ENCODE data around the gene SEZ6L. TPM values are rescaled to one million over a fixed set of nuclear protein-coding genes. Genes with fewer than 3 reads are reported as not detected.

SEZ6L gene
- polyA plus RNA-seq, 1 donor (not counting 4 experiments of a cell fraction or from before 2014, with no cell fraction given): not detected

DNA sequence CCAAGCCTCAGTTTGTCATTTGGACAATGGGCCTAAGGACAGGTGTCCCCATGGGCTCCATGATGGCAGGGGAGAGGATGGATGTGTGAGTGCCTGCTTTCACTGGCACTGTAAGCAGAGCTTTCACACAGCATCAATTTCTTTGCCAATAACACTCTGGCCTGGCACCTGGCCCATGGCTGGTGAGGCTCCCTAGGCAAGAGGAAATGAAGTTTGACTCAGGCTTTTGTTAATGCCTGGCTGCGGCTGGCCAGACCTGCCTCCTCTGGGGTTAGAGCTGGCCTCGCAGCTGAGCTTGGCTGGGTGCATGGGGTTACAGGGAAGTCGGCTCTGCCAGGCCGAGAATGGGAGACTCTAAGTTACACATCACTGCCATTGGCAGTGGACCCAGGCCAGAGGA is 30.0 kb upstream of the SEZ6L start:
- no peak overlapping the region for H3K9ac ChIP-seq (ENCODE audit: control insufficient read depth, extremely low read depth, insufficient read depth, low read length)
- H3K9me1 ChIP-seq (ENCODE audit: control insufficient read depth, extremely low read depth, insufficient read depth, low read length): no peaks in the 10 kb centered on the region
- no peak for FAIRE-seq
- no peaks in the 10 kb centered on the region for H3K4me1 ChIP-seq (ENCODE audit: control insufficient read depth, extremely low read depth, insufficient read depth, low read length)
- no peaks in the 10 kb centered on the region for H3K79me2 ChIP-seq (ENCODE audit: control insufficient read depth, insufficient read depth, low read length)
- H2AFZ ChIP-seq (ENCODE audit: control insufficient read depth, low read length): no peak overlapping the region
- H3K4me3 ChIP-seq (ENCODE audit: control insufficient read depth in 2 of 3, extremely low read depth in 1 of 3, insufficient read depth in 2 of 3, low read depth in 1 of 3, low read length in 3 of 3): no peak overlapping the region
- no peaks in the 10 kb centered on the region for H3K9me3 ChIP-seq (ENCODE audit: control insufficient read depth, low read depth, low read length)
- H3K36me3 ChIP-seq (ENCODE audit: control insufficient read depth in 2 of 2, extremely low read depth in 1 of 2, insufficient read depth in 2 of 2, low read length in 2 of 2): no peaks in the 10 kb centered on the region
- dilution Hi-C loops (cut with MboI; ENCODE audit: extremely low pct_ligation_motif_present, low sequenced_read_pairs): no loop called here
- H3K4me2 ChIP-seq (ENCODE audit: control insufficient read depth, extremely low read depth, insufficient read depth, low read depth, low read length): no peak overlapping the region
- DNase-seq (ENCODE audit: low read depth, low spot score): no peak
- H3K27me3 ChIP-seq (ENCODE audit: control insufficient read depth, extremely low read depth, insufficient read depth, low read length): no peaks in the 10 kb centered on the region
- no peak for TF ChIP-seq EZH2 (IDR thresholded peaks at IDR 0.05; ENCODE audit: low read length)
- TF ChIP-seq, protein P1, sequence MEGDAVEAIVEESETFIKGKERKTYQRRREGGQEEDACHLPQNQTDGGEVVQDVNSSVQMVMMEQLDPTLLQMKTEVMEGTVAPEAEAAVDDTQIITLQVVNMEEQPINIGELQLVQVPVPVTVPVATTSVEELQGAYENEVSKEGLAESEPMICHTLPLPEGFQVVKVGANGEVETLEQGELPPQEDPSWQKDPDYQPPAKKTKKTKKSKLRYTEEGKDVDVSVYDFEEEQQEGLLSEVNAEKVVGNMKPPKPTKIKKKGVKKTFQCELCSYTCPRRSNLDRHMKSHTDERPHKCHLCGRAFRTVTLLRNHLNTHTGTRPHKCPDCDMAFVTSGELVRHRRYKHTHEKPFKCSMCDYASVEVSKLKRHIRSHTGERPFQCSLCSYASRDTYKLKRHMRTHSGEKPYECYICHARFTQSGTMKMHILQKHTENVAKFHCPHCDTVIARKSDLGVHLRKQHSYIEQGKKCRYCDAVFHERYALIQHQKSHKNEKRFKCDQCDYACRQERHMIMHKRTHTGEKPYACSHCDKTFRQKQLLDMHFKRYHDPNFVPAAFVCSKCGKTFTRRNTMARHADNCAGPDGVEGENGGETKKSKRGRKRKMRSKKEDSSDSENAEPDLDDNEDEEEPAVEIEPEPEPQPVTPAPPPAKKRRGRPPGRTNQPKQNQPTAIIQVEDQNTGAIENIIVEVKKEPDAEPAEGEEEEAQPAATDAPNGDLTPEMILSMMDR (optimal IDR thresholded peaks at IDR 0.05 in 1 of 3, IDR thresholded peaks at IDR 0.05 in 1 of 3, conservative IDR thresholded peaks at IDR 0.05 in 1 of 3; ENCODE audit: extremely low read depth in 1 of 3, insufficient read depth in 2 of 3, low read length in 3 of 3): no peak
- no peak overlapping the region for H3K27ac ChIP-seq (ENCODE audit: control insufficient read depth, insufficient read depth, low read length)
- no peaks in the 10 kb centered on the region for H4K20me1 ChIP-seq (ENCODE audit: control insufficient read depth, extremely low read depth, insufficient read depth, low read length)

- TF ChIP-seq EZH2 (IDR thresholded peaks at IDR 0.05; ENCODE audit: low read length): no peak
- TF ChIP-seq, protein P1 (optimal IDR thresholded peaks at IDR 0.05 in 1 of 3, IDR thresholded peaks at IDR 0.05 in 1 of 3, conservative IDR thresholded peaks at IDR 0.05 in 1 of 3; ENCODE audit: extremely low read depth in 1 of 3, insufficient read depth in 2 of 3, low read length in 3 of 3): no peak
- Histone ChIP-seq H3K36me3 (ENCODE audit: control insufficient read depth in 2 of 2, extremely low read depth in 1 of 2, insufficient read depth in 2 of 2, low read length in 2 of 2) (no peaks in the 10 kb centered on the region), H3K4me3 (ENCODE audit: control insufficient read depth in 2 of 3, extremely low read depth in 1 of 3, insufficient read depth in 2 of 3, low read depth in 1 of 3, low read length in 3 of 3) (no peak overlapping the region), H3K4me2 (ENCODE audit: control insufficient read depth, extremely low read depth, insufficient read depth, low read depth, low read length) (no peak overlapping the region), H3K79me2 (ENCODE audit: control insufficient read depth, insufficient read depth, low read length) (no peaks in the 10 kb centered on the region), H3K9me3 (ENCODE audit: control insufficient read depth, low read depth, low read length) (no peaks in the 10 kb centered on the region), H3K27me3 (ENCODE audit: control insufficient read depth, extremely low read depth, insufficient read depth, low read length) (no peaks in the 10 kb centered on the region), H3K9me1 (ENCODE audit: control insufficient read depth, extremely low read depth, insufficient read depth, low read length) (no peaks in the 10 kb centered on the region), H2AFZ (ENCODE audit: control insufficient read depth, low read length) (no peak overlapping the region), H4K20me1 (ENCODE audit: control insufficient read depth, extremely low read depth, insufficient read depth, low read length) (no peaks in the 10 kb centered on the region), H3K9ac (ENCODE audit: control insufficient read depth, extremely low read depth, insufficient read depth, low read length) (no peak overlapping the region), H3K27ac (ENCODE audit: control insufficient read depth, insufficient read depth, low read length) (no peak overlapping the region), H3K4me1 (ENCODE audit: control insufficient read depth, extremely low read depth, insufficient read depth, low read length) (no peaks in the 10 kb centered on the region)
- dilution Hi-C loops (cut with MboI; ENCODE audit: extremely low pct_ligation_motif_present, low sequenced_read_pairs): no loop called here
- no peak for FAIRE-seq
- DNase-seq (ENCODE audit: low read depth, low spot score): no peak
These were observed 27.4 kb upstream of the SEZ6L start for GRCh38 chr22:26141831-26142230.
